ENCODE results near the gene C8A.

The C8A gene

GRCh38 chr1:56837244-56837939, 17.2 kb upstream of the C8A start:
- no peak for DNase-seq (ENCODE audit: low spot score)

- no peak for DNase-seq (ENCODE audit: low spot score)
Observed at GRCh38 chr1:56838759-56839158, 15.8 kb upstream of the C8A start.

- DNase-seq (ENCODE audit: low spot score) = no peak
Observed at GRCh38 chr1:56843544-56843943, 11.1 kb upstream of the C8A start.

- no peak for DNase-seq (ENCODE audit: low spot score)
Observed at GRCh38 chr1:56844545-56845136, 10.0 kb upstream of the C8A start.

GRCh38 chr1:56845343-56845742, 9.3 kb upstream of the C8A start:
- DNase-seq (ENCODE audit: low spot score) = no peak

- no peak for DNase-seq (ENCODE audit: low spot score)
Observed at GRCh38 chr1:56849750-56850149, 4.8 kb upstream of the C8A start.

GRCh38 chr1:56850411-56850810, 4.2 kb upstream of the C8A start:
- DNase-seq (ENCODE audit: low spot score) = no peak

GRCh38 chr1:56850922-56851321, 3.7 kb upstream of the C8A start:
- DNase-seq (ENCODE audit: low spot score) = no peak

- DNase-seq (ENCODE audit: low spot score) = no peak
Observed at GRCh38 chr1:56852476-56852875, 2.1 kb upstream of the C8A start.

GRCh38 chr1:56855190-56855589, 593 bp downstream of the C8A start:
- DNase-seq (ENCODE audit: low spot score) = no peak

GRCh38 chr1:56856186-56856585, 1.6 kb downstream of the C8A start:
- no peak for DNase-seq (ENCODE audit: low spot score)

- DNase-seq (ENCODE audit: low spot score) = no peak
Observed at GRCh38 chr1:56859287-56859686, 4.7 kb downstream of the C8A start.

- no peak for DNase-seq (ENCODE audit: low spot score)
Observed at GRCh38 chr1:56863265-56863992, 8.8 kb downstream of the C8A start.

- no peak for DNase-seq (ENCODE audit: low spot score)
Observed at GRCh38 chr1:56864430-56864829, 9.8 kb downstream of the C8A start.

GRCh38 chr1:56866656-56867055, 12.1 kb downstream of the C8A start:
- no peak for DNase-seq (ENCODE audit: low spot score)

- no peak for DNase-seq (ENCODE audit: low spot score)
Observed at GRCh38 chr1:56867491-56867890, 12.9 kb downstream of the C8A start.

GRCh38 chr1:56868761-56869160, 14.2 kb downstream of the C8A start:
- DNase-seq (ENCODE audit: low spot score) = no peak

- no peak for DNase-seq (ENCODE audit: low spot score)
Observed at GRCh38 chr1:56872597-56872996, 18.0 kb downstream of the C8A start.

GRCh38 chr1:56873213-56873612, 18.6 kb downstream of the C8A start:
- no peak for DNase-seq (ENCODE audit: low spot score)

GRCh38 chr1:56874689-56875088, 20.1 kb downstream of the C8A start:
- DNase-seq (ENCODE audit: low spot score) = no peak

GRCh38 chr1:56877973-56878372, 23.4 kb downstream of the C8A start:
- DNase-seq (ENCODE audit: low spot score) = no peak

GRCh38 chr1:56880774-56881173, 26.2 kb downstream of the C8A start:
- DNase-seq (ENCODE audit: low spot score) = no peak

- DNase-seq (ENCODE audit: low spot score) = no peak
Observed at GRCh38 chr1:56881417-56881816, 26.8 kb downstream of the C8A start.

Data from CD4-positive, alpha-beta T cell treated with Interleukin-6 at 100 ng/mL for 8 hours (primary cell).